ENCODE results near the gene DNAJC25. TPM values are rescaled to one million over a fixed set of nuclear protein-coding genes. Genes with fewer than 3 reads are reported as not detected.
A peak's percentile ranks its signal among the peaks of the same experiment; 100 is the strongest.

Gene DNAJC25
- total and polyA plus RNA-seq, 12 donors = 9.1 to 36.0 (median 15.5) TPM

DNA sequence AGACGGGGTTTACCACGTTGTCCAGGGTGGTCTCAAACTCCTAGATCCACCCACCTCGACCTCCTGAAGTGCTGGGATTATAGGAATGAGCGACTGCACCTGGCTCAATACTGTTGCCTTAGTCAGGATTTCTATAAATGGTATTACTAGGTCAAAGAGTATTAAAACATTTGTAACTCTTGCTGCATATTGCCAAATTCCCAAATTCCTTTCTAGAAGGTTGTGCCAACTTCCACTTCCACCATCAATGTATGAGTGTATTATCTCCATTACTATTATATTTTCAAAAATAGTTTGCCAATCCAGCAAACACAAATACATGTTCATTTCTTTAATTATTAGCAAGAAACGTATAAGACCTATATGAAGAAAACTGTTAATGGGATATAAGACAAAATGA, 42.3 kb upstream of the DNAJC25 start:
- H3K9me3 ChIP-seq (replicated peaks in 1 of 3) = no peaks in the 10 kb centered on the region
- H3K27me3 ChIP-seq = no peaks in the 10 kb centered on the region
- no peak for DNase-seq
- H3K4me1 ChIP-seq (replicated peaks in 1 of 2) = no peaks in the 10 kb centered on the region
- H3K4me3 ChIP-seq = no peak overlapping the region
- no peak overlapping the region for H3K27ac ChIP-seq
- 82 to 86% (median 85%) methylated on average over 5 of the region's 5 CpGs for WGBS, 4 donors
- intact Hi-C loops (cut with DNase I) = no loop called here
- TF ChIP-seq POLR2A (IDR thresholded peaks at IDR 0.05) (no peak), CTCF (IDR thresholded peaks at IDR 0.05) (no peak)
- H3K36me3 ChIP-seq (replicated peaks in 1 of 2) = peaks cover 0 to 40% of the 10 kb centered on the region in 2 donors

DNA sequence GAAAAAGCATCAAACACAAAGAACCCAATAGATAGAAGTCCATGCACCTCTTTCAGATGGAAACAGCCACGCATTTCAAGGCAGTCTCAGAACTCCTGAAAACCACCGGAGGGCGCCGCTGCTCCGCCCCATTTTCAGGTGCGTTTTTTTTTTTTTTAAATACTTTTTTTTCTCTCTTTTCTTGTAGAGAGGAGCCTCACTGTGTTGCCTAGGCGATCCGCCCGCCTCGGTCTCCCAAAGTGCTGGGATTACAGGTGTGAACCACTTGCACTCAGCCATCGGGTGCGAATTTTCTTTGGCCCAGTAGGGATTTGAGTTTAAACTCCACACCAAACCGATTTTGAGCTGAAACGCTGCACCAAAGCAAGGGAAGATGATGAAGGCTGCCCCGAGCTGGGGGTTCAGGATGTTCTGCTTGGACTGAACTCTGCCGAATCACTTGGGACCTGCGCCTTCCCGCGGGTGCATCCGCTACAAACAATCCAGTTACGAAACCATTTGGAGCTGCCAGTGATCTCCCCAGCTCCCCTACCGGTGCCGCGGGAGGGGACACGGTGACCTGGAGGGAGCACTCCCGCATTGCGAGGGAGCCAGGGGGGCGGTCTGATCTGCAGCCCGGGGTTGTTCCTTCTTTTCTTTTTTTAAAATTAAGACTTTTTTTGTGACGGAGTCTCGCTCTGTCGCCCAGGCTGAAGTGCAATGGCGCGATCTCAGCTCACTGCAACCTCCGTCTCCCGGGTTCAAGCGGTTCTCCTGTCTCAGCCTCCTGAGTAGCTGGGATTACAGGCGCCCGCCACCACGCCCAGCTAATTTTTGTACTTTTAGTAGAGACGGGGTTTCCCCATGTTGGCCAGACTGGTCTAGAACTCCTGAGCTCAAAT, 33.0 kb upstream of the DNAJC25 start:
- intact Hi-C loops (cut with DNase I) = loop anchor here in 1 of 2 donors (5.0 kb wide), 1 partner anchor 89 kb away; no protein-coding TSS in a partner anchor
- Histone ChIP-seq H3K4me1 (replicated peaks in 1 of 2) (peaks cover 0 to 19% of the 10 kb centered on the region in 2 donors), H3K36me3 (replicated peaks in 1 of 2) (peaks cover 0 to 36% of the 10 kb centered on the region in 2 donors), H3K4me3 (peak overlapping the region; percentile 9 to 89 (median 57)), H3K27ac (peak overlapping the region; percentile 4 to 95 (median 80)), H3K9me3 (replicated peaks in 1 of 3) (no peaks in the 10 kb centered on the region), H3K27me3 (no peaks in the 10 kb centered on the region)
- peak; percentile 67 to 84 (median 71) for DNase-seq
- peak; percentile 38 to 85 (median 66) for TF ChIP-seq CTCF (IDR thresholded peaks at IDR 0.05)
- peak in 1 of 2 donors; percentile 25 for TF ChIP-seq POLR2A (IDR thresholded peaks at IDR 0.05)
- WGBS, 4 donors = 1% methylated on average over 34 to 41 of the region's 41 CpGs

DNA sequence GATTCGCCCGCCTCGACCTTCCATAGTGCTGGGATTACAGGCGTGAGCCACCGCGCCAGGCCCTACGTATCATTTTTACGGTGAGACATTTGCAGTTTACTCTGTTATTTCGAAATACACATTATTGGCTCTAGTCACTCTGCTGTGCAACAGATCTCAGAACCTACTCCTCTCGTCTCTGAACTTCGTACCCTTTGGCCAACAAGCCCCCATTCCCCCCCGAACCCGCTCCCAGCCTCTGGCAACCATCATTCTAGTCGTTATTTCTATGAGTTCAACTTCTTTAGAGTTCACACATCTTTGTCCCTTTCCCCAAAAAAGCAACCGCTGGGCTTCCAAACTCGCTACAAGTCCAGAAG, 32.4 kb upstream of the DNAJC25 start:
- DNase-seq = peak; percentile 24 to 73 (median 63)
- WGBS, 4 donors = 0 to 3% (median 2%) methylated on average over 13 to 16 of the region's 16 CpGs
- no peak for TF ChIP-seq POLR2A (IDR thresholded peaks at IDR 0.05)
- TF ChIP-seq CTCF (IDR thresholded peaks at IDR 0.05) = no peak
- Histone ChIP-seq H3K4me3 (peak overlapping the region; percentile 9 to 89 (median 57)), H3K27ac (peak overlapping the region; percentile 4 to 95 (median 80)), H3K36me3 (replicated peaks in 1 of 2) (peaks cover 0 to 31% of the 10 kb centered on the region in 2 donors), H3K4me1 (replicated peaks in 1 of 2) (peaks cover 0 to 19% of the 10 kb centered on the region in 2 donors), H3K27me3 (no peaks in the 10 kb centered on the region), H3K9me3 (replicated peaks in 1 of 3) (no peaks in the 10 kb centered on the region)
- intact Hi-C loops (cut with DNase I) = loop anchor here in 1 of 2 donors (5.0 kb wide), 1 partner anchor 89 kb away; no protein-coding TSS in a partner anchor

- DNase-seq = peak; percentile 78 to 93 (median 87)
- no peak for TF ChIP-seq CTCF (IDR thresholded peaks at IDR 0.05)
- peak in 1 of 2 donors; percentile 85 for TF ChIP-seq POLR2A (IDR thresholded peaks at IDR 0.05)
- Histone ChIP-seq H3K27me3 (no peaks in the 10 kb centered on the region), H3K4me1 (replicated peaks in 1 of 2) (peaks cover 0 to 19% of the 10 kb centered on the region in 2 donors), H3K36me3 (replicated peaks in 1 of 2) (peaks cover 0 to 25% of the 10 kb centered on the region in 2 donors), H3K27ac (peak within 1 kb of the TSS; percentile 4 to 95 (median 80)), H3K4me3 (peak within 1 kb of the TSS; percentile 9 to 89 (median 57)), H3K9me3 (replicated peaks in 1 of 3) (no peaks in the 10 kb centered on the region)
- 0 to 4% (median 0%) methylated on average over 30 to 64 of the region's 64 CpGs for WGBS, 4 donors
- intact Hi-C loops (cut with DNase I) = loop anchor here in 1 of 2 donors (5.0 kb wide), 1 partner anchor 88 kb away; no protein-coding TSS in a partner anchor
Measured at GRCh38 chr9:111599092-111599954, 31.8 kb upstream of the DNAJC25 start, which contains the start of gene PTGR1. TSS of gene PTGR1 (minus strand) at chr9:111599647. CDS start at chr9:111597422, 2,225 bp downstream.
